T-helper 2 cell treated with Interferon-gamma antibody and Interleukin-4, amounts not matched to agents 5 μg/mL and 100 μg/mL, for 36 hours (primary cell): Measurements from ENCODE around the gene NDC80.

Experiments used
- DNase-seq: peaks from one replicate; pipeline ENCODE4 v3.0.0; 2021; ENCODE audit warnings: low spot score
- H3K27ac Mint-ChIP-seq: one replicate; pipeline ENCODE4 v1.8.0; 2021; ENCODE audit warnings: mild to moderate bottlenecking, mixed read lengths
- H3K27me3 Mint-ChIP-seq: one replicate; pipeline ENCODE4 v1.8.0; 2021; ENCODE audit warnings: low read depth, mixed read lengths
- H3K36me3 Mint-ChIP-seq: one replicate; pipeline ENCODE4 v1.8.0; 2021; ENCODE audit warnings: low read depth, mixed read lengths
- H3K4me1 Mint-ChIP-seq: one replicate; pipeline ENCODE4 v1.8.0; 2021; ENCODE audit warnings: low read depth, mixed read lengths
- H3K4me3 Mint-ChIP-seq: one replicate; pipeline ENCODE4 v1.8.0; 2022; ENCODE audit warnings: mild to moderate bottlenecking, moderate library complexity, mixed read lengths
- H3K9me3 Mint-ChIP-seq: one replicate; pipeline ENCODE4 v1.8.0; 2021; ENCODE audit warnings: mixed read lengths

The NDC80 gene

DNA sequence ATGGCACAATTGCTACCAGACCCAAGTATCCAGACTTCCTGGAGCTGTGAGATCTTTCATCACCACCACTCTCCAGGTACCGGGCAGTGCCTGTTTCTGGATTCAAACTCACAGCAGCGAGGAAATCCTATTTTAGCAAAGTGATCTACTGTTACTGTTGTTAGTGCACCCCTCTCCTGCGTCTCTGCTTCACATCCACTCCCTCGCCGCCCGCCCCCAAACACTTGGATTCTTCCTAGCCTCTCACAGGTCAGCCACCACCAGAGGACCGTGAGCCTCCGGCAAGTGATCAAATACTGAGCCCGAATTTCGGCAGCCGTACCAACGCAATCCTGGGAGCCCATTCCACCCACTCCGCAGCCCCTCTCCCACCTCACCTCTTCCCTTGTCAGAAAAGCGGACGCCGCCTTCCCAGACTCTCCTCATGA lies 571 bp upstream of the NDC80 start:
- peak; percentile 55 for DNase-seq
- H3K4me3 Mint-ChIP-seq = peak overlapping the region; percentile 99
- peaks cover 44% of the 10 kb centered on the region for H3K4me1 Mint-ChIP-seq
- no peaks in the 10 kb centered on the region for H3K9me3 Mint-ChIP-seq
- peaks cover 41% of the 10 kb centered on the region for H3K36me3 Mint-ChIP-seq
- H3K27me3 Mint-ChIP-seq = no peaks in the 10 kb centered on the region
- H3K27ac Mint-ChIP-seq = peak overlapping the region; percentile 98

DNA sequence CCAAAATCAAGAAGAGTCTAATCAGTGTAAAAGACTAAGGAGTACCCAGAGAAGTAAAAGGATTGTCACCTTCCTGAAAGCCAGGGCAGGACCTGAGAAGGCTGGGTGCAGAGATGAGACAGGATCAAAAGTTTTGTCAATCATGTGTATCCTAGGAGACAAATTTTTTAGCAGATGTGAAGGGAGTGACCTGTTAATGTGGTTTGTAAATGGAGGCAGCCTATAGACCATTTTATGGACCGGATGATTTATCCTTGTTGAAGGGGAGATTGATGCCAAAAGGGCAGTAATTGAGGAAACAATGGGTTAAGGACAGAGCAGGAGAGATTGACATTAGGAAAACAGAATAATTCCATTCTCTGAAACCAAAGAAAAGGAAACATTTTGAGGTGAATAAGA lies 813 bp downstream of the NDC80 start:
- H3K27me3 Mint-ChIP-seq = no peaks in the 10 kb centered on the region
- peak overlapping the region; percentile 99 for H3K4me3 Mint-ChIP-seq
- H3K9me3 Mint-ChIP-seq = no peaks in the 10 kb centered on the region
- peaks cover 48% of the 10 kb centered on the region for H3K4me1 Mint-ChIP-seq
- no peak for DNase-seq
- peaks cover 49% of the 10 kb centered on the region for H3K36me3 Mint-ChIP-seq
- H3K27ac Mint-ChIP-seq = peak overlapping the region; percentile 98

GRCh38 chr18:2572892-2573291 lies 1.5 kb downstream of the NDC80 start:
- no peak for DNase-seq
- H3K4me3 Mint-ChIP-seq = peak overlapping the region; percentile 99
- H3K4me1 Mint-ChIP-seq = peaks cover 50% of the 10 kb centered on the region
- peak overlapping the region; percentile 98 for H3K27ac Mint-ChIP-seq
- H3K27me3 Mint-ChIP-seq = no peaks in the 10 kb centered on the region
- H3K9me3 Mint-ChIP-seq = no peaks in the 10 kb centered on the region
- H3K36me3 Mint-ChIP-seq = peaks cover 50% of the 10 kb centered on the region

GRCh38 chr18:2573408-2573807 lies 2.1 kb downstream of the NDC80 start:
- Mint-ChIP-seq H3K9me3 (no peaks in the 10 kb centered on the region), H3K36me3 (peaks cover 53% of the 10 kb centered on the region), H3K27ac (peak overlapping the region; percentile 98), H3K27me3 (no peaks in the 10 kb centered on the region), H3K4me1 (peaks cover 51% of the 10 kb centered on the region), H3K4me3 (peak overlapping the region; percentile 99)
- DNase-seq = no peak

DNA sequence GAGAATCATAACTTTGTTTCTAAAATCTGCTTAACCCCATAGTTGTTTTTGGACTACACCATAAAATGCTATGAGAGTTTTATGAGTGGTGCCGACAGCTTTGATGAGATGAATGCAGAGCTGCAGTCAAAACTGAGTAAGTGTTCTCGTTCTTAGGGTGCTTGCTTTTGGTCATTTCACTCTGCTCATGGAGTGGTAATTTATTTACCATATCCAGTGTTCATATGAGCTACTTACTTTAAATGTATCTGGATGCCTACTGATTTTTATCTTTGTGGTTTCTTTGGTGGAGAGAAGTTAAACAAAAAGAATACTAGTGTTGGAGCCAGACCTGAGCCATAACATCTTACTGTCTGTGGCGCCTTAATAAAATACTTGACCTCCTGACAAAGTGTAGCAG lies 16.4 kb downstream of the NDC80 start:
- H3K27ac Mint-ChIP-seq = peak overlapping the region; percentile 60
- peaks cover 71% of the 10 kb centered on the region for H3K36me3 Mint-ChIP-seq
- H3K4me3 Mint-ChIP-seq = peak overlapping the region; percentile 76
- H3K4me1 Mint-ChIP-seq = peaks cover 41% of the 10 kb centered on the region
- DNase-seq = no peak
- H3K9me3 Mint-ChIP-seq = no peaks in the 10 kb centered on the region
- H3K27me3 Mint-ChIP-seq = no peaks in the 10 kb centered on the region

GRCh38 chr18:2588666-2589344 lies 17.4 kb downstream of the NDC80 start:
- no peak for DNase-seq
- H3K27me3 Mint-ChIP-seq = no peaks in the 10 kb centered on the region
- H3K36me3 Mint-ChIP-seq = peaks cover 71% of the 10 kb centered on the region
- H3K27ac Mint-ChIP-seq = peak overlapping the region; percentile 92
- no peaks in the 10 kb centered on the region for H3K9me3 Mint-ChIP-seq
- peak overlapping the region; percentile 78 for H3K4me3 Mint-ChIP-seq
- H3K4me1 Mint-ChIP-seq = peaks cover 41% of the 10 kb centered on the region

- no peaks in the 10 kb centered on the region for H3K9me3 Mint-ChIP-seq
These were observed 18.1 kb downstream of the NDC80 start for GRCh38 chr18:2589345-2590068.

GRCh38 chr18:2590303-2590702 lies 18.9 kb downstream of the NDC80 start:
- peak overlapping the region; percentile 90 for H3K27ac Mint-ChIP-seq
- peaks cover 44% of the 10 kb centered on the region for H3K4me1 Mint-ChIP-seq
- peaks cover 78% of the 10 kb centered on the region for H3K36me3 Mint-ChIP-seq
- H3K27me3 Mint-ChIP-seq = no peaks in the 10 kb centered on the region
- H3K4me3 Mint-ChIP-seq = peak overlapping the region; percentile 74
- H3K9me3 Mint-ChIP-seq = no peaks in the 10 kb centered on the region
- DNase-seq = no peak

More at GRCh38 chr18:2589345-2590068, 18.1 kb downstream of the NDC80 start:
- Mint-ChIP-seq H3K27me3 (no peaks in the 10 kb centered on the region), H3K4me3 (peak overlapping the region; percentile 78), H3K27ac (peak overlapping the region; percentile 92), H3K4me1 (peaks cover 42% of the 10 kb centered on the region), H3K36me3 (peaks cover 78% of the 10 kb centered on the region)
- DNase-seq = no peak

DNA sequence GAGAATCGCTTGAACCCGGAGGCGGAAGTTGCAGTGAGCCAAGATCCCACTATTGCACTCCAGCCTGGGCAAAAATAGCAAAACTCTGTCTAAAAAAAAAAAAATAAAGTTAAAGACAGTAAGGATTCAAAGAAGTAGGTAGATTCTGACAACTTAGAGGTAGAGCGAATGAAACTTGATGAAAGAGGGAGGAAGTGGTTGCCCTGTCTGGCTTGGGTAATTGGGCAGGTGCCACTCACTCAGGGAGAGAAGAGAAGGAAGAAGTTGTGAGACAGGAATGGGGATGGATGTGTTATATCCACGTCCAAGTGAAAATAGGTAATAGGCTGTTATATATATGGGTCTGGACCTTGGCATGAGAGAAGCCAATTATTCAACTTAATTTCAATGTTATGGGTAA lies 26.3 kb downstream of the NDC80 start:
- Mint-ChIP-seq H3K36me3 (peaks cover 71% of the 10 kb centered on the region), H3K27ac (peak overlapping the region; percentile 73), H3K4me1 (peaks cover 19% of the 10 kb centered on the region), H3K9me3 (peaks cover 5% of the 10 kb centered on the region), H3K4me3 (no peak overlapping the region), H3K27me3 (no peaks in the 10 kb centered on the region)
- DNase-seq = no peak

DNA sequence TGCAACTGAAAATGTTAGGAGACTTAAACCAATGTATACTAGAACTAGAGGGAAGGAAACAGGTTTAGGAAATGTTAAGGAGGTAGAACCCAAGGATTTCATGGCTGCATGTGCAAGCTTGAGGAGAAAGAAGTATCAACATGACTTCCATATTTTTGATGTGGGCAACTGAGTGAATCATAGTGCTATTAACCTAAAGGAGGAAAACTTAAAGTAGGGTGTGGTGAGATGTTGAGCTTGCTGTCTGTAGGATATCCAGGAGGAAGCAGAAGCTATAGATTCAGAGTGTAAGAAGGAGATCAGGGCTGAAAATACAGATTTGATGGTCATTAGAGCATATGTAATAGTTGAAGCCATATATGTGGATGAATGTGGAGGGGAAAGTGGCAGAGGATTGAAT lies 31.5 kb downstream of the NDC80 start:
- Mint-ChIP-seq H3K27me3 (no peaks in the 10 kb centered on the region), H3K4me3 (no peak overlapping the region), H3K27ac (peak overlapping the region; percentile 43), H3K36me3 (peaks cover 60% of the 10 kb centered on the region), H3K9me3 (no peaks in the 10 kb centered on the region), H3K4me1 (peaks cover 40% of the 10 kb centered on the region)
- no peak for DNase-seq

DNA sequence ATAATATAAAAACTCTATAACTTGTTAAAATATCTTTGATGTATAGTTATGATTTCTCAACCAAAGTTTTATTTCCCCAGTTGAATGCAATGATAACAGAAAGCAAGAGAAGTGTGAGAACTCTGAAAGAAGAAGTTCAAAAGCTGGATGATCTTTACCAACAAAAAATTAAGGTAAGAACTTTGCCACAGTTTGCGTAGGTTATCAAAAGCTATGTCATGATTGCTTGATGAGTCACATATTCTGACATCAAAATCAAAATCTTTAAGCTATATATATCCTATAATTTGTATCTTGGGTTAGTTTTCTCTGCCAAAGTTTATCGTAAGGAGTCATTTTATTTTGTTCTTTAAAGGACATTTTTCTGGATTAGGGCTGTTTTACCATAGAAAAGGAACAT lies 35.0 kb downstream of the NDC80 start:
- Mint-ChIP-seq H3K9me3 (no peaks in the 10 kb centered on the region), H3K36me3 (peaks cover 62% of the 10 kb centered on the region), H3K27me3 (no peaks in the 10 kb centered on the region), H3K4me1 (peaks cover 52% of the 10 kb centered on the region), H3K4me3 (peak overlapping the region; percentile 63), H3K27ac (peak overlapping the region; percentile 85)
- DNase-seq = no peak

DNA sequence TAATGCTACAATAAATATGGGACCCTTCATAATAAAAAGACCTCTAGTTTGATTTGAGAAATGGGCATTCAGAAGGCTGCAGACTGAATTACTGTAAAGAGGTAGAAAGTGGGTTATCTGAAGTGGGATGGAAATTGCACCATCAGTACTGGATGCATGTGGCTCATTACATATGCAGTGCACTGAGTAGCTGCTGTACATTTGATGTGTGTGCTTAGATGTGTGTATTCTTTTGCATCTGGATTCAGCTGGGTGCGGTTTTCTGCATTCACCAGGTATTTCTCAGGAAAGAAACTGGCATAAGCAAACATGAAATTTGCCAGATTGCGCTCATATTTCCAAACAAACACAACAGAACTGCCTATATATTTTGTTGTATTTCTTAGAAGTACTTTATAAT lies 38.2 kb downstream of the NDC80 start:
- no peak for DNase-seq
- Mint-ChIP-seq H3K9me3 (no peaks in the 10 kb centered on the region), H3K36me3 (peaks cover 66% of the 10 kb centered on the region), H3K27me3 (no peaks in the 10 kb centered on the region), H3K27ac (peak overlapping the region; percentile 43), H3K4me1 (peaks cover 41% of the 10 kb centered on the region), H3K4me3 (no peak overlapping the region)

GRCh38 chr18:2610549-2610948 lies 39.2 kb downstream of the NDC80 start:
- Mint-ChIP-seq H3K27ac (no peak overlapping the region), H3K9me3 (no peaks in the 10 kb centered on the region), H3K36me3 (peaks cover 71% of the 10 kb centered on the region), H3K4me1 (peaks cover 34% of the 10 kb centered on the region), H3K4me3 (no peak overlapping the region), H3K27me3 (no peaks in the 10 kb centered on the region)
- no peak for DNase-seq

DNA sequence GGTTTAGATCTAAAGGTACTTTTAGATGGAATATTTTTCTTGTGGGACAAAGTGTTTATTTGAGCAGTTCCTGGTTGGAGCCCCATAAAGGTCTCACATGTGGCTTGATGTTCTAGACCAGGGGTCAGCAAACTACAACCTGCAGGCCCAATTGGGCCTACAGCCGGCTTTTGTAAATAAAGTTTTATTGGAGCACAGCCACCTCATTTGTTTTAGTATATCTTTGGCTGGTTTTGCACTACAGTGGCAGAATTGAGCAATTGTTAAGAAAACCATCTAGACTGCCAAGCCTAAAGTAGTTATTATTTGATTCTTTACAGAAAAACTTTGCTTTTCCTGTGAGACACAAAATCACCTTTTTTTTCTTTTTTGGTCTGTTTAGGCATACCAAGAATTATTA lies 41.6 kb downstream of the NDC80 start:
- Mint-ChIP-seq H3K4me3 (no peak overlapping the region), H3K9me3 (no peaks in the 10 kb centered on the region), H3K27ac (peak overlapping the region; percentile 21), H3K36me3 (peaks cover 76% of the 10 kb centered on the region), H3K4me1 (peaks cover 20% of the 10 kb centered on the region), H3K27me3 (no peaks in the 10 kb centered on the region)
- no peak for DNase-seq
